ENCODE data around the gene NSD1.
"Not testable (repeated sequence)": the region's sequence is repeated elsewhere in the genome, so short reads cannot be mapped to it uniquely, and the experiment has no call there.

Gene NSD1

GRCh38 chr5:177176175-177176711 lies 42.7 kb downstream of the NSD1 start:
- no peak for DNase-seq (ENCODE audit: low spot score)

GRCh38 chr5:177177847-177178437 lies 44.4 kb downstream of the NSD1 start:
- not testable (repeated sequence) for DNase-seq (ENCODE audit: low spot score)

- no peak for DNase-seq (ENCODE audit: low spot score)
Observed at GRCh38 chr5:177178733-177179304, 45.2 kb downstream of the NSD1 start.

- no peak for DNase-seq (ENCODE audit: low spot score)
Observed at GRCh38 chr5:177179431-177179830, 45.9 kb downstream of the NSD1 start.

GRCh38 chr5:177183142-177183541 lies 49.6 kb downstream of the NSD1 start:
- DNase-seq (ENCODE audit: low spot score): no peak

GRCh38 chr5:177183766-177184360 lies 50.3 kb downstream of the NSD1 start:
- DNase-seq (ENCODE audit: low spot score): no peak

GRCh38 chr5:177185993-177186392 lies 52.4 kb downstream of the NSD1 start:
- DNase-seq (ENCODE audit: low spot score): no peak

GRCh38 chr5:177186645-177187044 lies 53.1 kb downstream of the NSD1 start:
- no peak for DNase-seq (ENCODE audit: low spot score)

GRCh38 chr5:177188775-177189174 lies 55.2 kb downstream of the NSD1 start:
- no peak for DNase-seq (ENCODE audit: low spot score)

GRCh38 chr5:177189416-177189815 lies 55.8 kb downstream of the NSD1 start:
- no peak for DNase-seq (ENCODE audit: low spot score)

- no peak for DNase-seq (ENCODE audit: low spot score)
Observed at GRCh38 chr5:177189965-177190364, 56.4 kb downstream of the NSD1 start.

- DNase-seq (ENCODE audit: low spot score): no peak
Observed at GRCh38 chr5:177194268-177194667, 60.7 kb downstream of the NSD1 start.

- DNase-seq (ENCODE audit: low spot score): no peak
Observed at GRCh38 chr5:177195307-177195952, 61.9 kb downstream of the NSD1 start.

GRCh38 chr5:177198738-177199137 lies 65.2 kb downstream of the NSD1 start:
- DNase-seq (ENCODE audit: low spot score): no peak

GRCh38 chr5:177204281-177204680 lies 70.7 kb downstream of the NSD1 start:
- DNase-seq (ENCODE audit: low spot score): no peak

GRCh38 chr5:177209610-177210009 lies 76.0 kb downstream of the NSD1 start:
- DNase-seq (ENCODE audit: low spot score): no peak

GRCh38 chr5:177212242-177212641 lies 78.7 kb downstream of the NSD1 start:
- no peak for DNase-seq (ENCODE audit: low spot score)

- no peak for DNase-seq (ENCODE audit: low spot score)
Observed at GRCh38 chr5:177220576-177220975, 87.0 kb downstream of the NSD1 start.

- DNase-seq (ENCODE audit: low spot score): no peak
Observed at GRCh38 chr5:177222269-177222668, 88.7 kb downstream of the NSD1 start.

- no peak for DNase-seq (ENCODE audit: low spot score)
Observed at GRCh38 chr5:177225798-177226197, 92.2 kb downstream of the NSD1 start.

- no peak for DNase-seq (ENCODE audit: low spot score)
Observed at GRCh38 chr5:177226860-177227259, 93.3 kb downstream of the NSD1 start.

GRCh38 chr5:177228751-177229150 lies 95.2 kb downstream of the NSD1 start:
- no peak for DNase-seq (ENCODE audit: low spot score)

GRCh38 chr5:177230660-177231059 lies 97.1 kb downstream of the NSD1 start:
- no peak for DNase-seq (ENCODE audit: low spot score)
